GM21367 (cell line): ENCODE data around the gene USP17L27.
"Not testable (repeated sequence)": the region's sequence is repeated elsewhere in the genome, so short reads cannot be mapped to it uniquely, and the experiment has no call there.

ENCODE experiments used
- ATAC-seq: cut with Tn5 transposase; IDR thresholded peaks from one replicate; pipeline ENCODE4 v1.9.1; 2021; ENCODE audit not compliant: unreplicated experiment

USP17L27 gene

GRCh38 chr4:9343848-9344247 is at the start of gene USP17L27:
Gene USP17L27 (plus strand): TSS chr4:9344148. CDS start chr4:9344148, 0 bp downstream.
- ATAC-seq = not testable (repeated sequence)

GRCh38 chr4:9324191-9324590 is 19.8 kb upstream of the USP17L27 start:
- ATAC-seq = not testable (repeated sequence)

DNA sequence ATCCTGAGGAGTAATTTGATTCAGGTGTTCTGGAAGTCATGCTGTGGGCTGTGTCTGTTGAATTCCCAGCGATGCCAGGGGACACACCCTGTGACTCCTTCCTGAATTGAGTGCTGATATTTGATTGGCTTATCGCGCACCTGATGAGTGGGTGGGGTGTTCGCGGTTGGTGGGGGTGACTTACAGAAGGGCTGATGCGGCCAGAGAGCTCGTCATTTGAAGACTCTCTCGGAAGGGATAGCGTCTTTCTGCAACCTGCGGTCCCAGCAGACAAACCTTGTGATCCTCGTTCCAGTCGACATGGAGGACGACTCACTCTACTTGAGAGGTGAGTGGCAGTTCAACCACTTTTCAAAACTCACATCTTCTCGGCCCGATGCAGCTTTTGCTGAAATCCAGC is 19.1 kb upstream of the USP17L27 start, which contains the start of gene USP17L24:
Gene USP17L24, plus strand, starts transcription at position 301 of the 400 bp plus-strand sequence. Its CDS starts 0 bp downstream, at position 301.
- not testable (repeated sequence) for ATAC-seq

DNA sequence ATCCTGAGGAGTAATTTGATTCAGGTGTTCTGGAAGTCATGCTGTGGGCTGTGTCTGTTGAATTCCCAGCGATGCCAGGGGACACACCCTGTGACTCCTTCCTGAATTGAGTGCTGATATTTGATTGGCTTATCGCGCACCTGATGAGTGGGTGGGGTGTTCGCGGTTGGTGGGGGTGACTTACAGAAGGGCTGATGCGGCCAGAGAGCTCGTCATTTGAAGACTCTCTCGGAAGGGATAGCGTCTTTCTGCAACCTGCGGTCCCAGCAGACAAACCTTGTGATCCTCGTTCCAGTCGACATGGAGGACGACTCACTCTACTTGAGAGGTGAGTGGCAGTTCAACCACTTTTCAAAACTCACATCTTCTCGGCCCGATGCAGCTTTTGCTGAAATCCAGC is 14.3 kb upstream of the USP17L27 start, which contains the start of gene USP17L25:
Gene USP17L25, plus strand, starts transcription at position 301 of the 400 bp plus-strand sequence. Its CDS starts 0 bp downstream, at position 301.
- not testable (repeated sequence) for ATAC-seq

DNA sequence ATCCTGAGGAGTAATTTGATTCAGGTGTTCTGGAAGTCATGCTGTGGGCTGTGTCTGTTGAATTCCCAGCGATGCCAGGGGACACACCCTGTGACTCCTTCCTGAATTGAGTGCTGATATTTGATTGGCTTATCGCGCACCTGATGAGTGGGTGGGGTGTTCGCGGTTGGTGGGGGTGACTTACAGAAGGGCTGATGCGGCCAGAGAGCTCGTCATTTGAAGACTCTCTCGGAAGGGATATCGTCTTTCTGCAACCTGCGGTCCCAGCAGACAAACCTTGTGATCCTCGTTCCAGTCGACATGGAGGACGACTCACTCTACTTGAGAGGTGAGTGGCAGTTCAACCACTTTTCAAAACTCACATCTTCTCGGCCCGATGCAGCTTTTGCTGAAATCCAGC is 9.6 kb upstream of the USP17L27 start, which contains the start of gene USP17L26:
Gene USP17L26, plus strand, starts transcription at position 301 of the 400 bp plus-strand sequence. Its CDS starts 0 bp downstream, at position 301.
- not testable (repeated sequence) for ATAC-seq

GRCh38 chr4:9339103-9339502 is 4.8 kb upstream of the USP17L27 start, which contains the start of gene USP17L5:
Gene USP17L5 (plus strand): TSS chr4:9339403. CDS start chr4:9339403, 0 bp downstream.
- ATAC-seq = not testable (repeated sequence)

DNA sequence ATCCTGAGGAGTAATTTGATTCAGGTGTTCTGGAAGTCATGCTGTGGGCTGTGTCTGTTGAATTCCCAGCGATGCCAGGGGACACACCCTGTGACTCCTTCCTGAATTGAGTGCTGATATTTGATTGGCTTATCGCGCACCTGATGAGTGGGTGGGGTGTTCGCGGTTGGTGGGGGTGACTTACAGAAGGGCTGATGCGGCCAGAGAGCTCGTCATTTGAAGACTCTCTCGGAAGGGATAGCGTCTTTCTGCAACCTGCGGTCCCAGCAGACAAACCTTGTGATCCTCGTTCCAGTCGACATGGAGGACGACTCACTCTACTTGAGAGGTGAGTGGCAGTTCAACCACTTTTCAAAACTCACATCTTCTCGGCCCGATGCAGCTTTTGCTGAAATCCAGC is 4.6 kb downstream of the USP17L27 start, which contains the start of gene USP17L28:
Gene USP17L28, plus strand, starts transcription at position 301 of the 400 bp plus-strand sequence. Its CDS starts 0 bp downstream, at position 301.
- ATAC-seq = not testable (repeated sequence)

DNA sequence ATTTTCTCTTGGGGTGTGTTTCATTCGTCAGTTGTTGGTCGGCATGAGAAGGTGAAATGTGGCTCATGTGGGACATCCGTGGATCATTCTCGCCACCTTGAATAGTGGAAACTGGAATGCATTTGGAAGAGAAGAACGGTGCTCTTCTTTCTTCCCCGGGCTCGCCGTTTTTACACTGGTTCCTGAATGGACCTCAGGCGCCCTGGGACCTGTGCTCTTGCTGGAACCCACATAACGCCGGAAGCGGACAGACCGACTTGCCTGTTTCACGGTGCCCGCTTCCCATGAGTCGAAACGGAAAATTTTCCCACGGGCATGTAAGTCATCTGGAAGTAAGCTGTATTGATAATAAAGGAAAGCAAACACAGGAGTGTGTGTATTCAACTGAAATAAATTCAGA is 6.9 kb downstream of the USP17L27 start:
- not testable (repeated sequence) for ATAC-seq

DNA sequence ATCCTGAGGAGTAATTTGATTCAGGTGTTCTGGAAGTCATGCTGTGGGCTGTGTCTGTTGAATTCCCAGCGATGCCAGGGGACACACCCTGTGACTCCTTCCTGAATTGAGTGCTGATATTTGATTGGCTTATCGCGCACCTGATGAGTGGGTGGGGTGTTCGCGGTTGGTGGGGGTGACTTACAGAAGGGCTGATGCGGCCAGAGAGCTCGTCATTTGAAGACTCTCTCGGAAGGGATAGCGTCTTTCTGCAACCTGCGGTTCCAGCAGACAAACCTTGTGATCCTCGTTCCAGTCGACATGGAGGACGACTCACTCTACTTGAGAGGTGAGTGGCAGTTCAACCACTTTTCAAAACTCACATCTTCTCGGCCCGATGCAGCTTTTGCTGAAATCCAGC is 9.4 kb downstream of the USP17L27 start, which contains the start of gene USP17L29:
Gene USP17L29, plus strand, starts transcription at position 301 of the 400 bp plus-strand sequence. Its CDS starts 0 bp downstream, at position 301.
- not testable (repeated sequence) for ATAC-seq

- ATAC-seq = not testable (repeated sequence)
Observed at GRCh38 chr4:9362829-9363228, 18.9 kb downstream of the USP17L27 start, which contains the start of gene USP17L30. Gene USP17L30 (plus strand): TSS chr4:9363129. CDS start chr4:9363129, 0 bp downstream.

DNA sequence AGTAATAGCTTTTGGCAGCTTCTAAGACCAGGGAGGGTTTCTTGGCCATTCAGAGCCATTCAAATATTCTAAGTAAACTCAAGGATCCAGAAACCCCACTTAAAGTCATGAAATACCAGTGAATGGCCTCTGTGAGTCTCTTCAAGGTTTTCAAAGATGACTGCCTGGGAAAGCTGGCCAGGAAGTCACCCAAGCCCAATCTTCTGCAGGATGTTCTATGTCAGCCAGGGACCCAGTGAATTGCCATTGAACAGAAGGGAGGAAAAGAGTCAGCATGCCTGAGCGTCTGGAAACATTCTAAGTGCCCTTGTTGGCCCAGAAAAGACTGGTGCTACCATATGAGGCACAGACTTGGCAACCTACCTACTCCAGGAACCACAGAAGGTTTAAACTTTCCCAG is 35.9 kb downstream of the USP17L27 start:
- ATAC-seq = not testable (repeated sequence)

DNA sequence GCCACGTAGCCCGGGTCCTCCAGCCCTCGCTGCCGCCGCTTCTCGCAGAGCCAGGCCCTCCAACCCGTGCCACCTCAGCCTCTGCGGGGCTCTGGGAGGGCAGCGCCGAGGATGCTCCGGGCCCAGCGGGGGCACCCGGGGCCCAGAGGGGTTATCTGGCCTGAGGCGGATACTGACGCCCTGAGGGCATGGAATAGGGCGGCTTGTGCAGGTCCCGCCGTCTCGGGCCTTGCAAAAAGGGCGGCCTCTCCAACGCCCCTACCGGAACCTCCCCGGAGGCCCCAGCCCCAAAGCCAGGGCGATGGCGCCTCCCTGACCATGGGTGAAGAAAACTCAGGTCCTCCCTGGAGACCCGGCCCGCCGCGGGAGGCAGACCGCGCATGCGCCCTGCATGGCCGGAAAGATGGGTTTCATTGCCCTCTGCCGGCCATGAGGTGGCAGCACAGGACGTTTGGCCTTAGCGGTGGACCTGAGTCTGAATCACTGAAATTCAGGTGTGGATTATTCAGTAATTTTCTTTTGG is 37.1 kb downstream of the USP17L27 start:
- not testable (repeated sequence) for ATAC-seq

DNA sequence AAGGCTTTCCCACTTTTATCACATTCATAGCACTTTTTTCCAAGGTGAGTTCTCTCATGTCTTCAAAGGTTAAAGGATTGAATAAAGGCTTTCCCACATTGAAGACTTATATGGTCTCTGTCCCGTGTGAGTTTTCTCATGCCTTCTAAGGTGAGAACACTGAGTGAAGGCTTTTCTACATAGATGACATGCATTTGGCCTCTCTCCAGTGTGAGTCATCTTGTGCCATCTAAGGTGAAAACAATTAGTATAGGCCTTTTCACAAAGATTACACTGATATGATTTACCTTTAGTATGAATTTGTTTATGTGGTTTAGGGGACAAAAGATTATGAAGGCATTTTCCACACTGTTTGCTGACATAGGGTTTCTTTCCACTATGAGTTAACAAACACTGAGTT is 40.2 kb downstream of the USP17L27 start:
- no peak for ATAC-seq

DNA sequence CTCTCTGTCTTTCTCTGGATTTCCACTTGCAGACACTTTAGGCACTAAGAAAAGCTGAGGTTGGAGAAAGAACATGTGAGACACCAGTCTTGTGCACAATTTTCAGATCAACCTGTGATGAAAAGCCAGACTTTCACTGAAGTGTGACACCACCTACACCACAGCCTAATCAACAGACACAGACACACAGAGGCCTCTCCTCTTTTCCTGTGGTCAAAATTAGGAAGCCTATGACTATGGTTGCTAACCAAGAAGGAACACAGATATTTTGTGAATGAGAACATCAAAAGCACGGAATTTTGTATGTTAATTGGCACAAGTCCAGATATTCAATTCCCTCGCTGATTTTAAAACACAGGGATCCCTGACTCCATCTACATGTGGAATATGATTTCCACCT is 45.1 kb downstream of the USP17L27 start:
- ATAC-seq = not testable (repeated sequence)
